Right lobe of liver (tissue), 6 donors: ENCODE data around the gene DHRSX. TPM values are rescaled to one million over a fixed set of nuclear protein-coding genes. Genes with fewer than 3 reads are reported as not detected.

ENCODE experiments used
- ATAC-seq, 4 donors: fragments of 200-7000 bp; cut with Tn5 transposase; one replicate each; pipeline ENCODE4 v1.9.1; 2020; ENCODE audit warnings: mild to moderate bottlenecking in 4 of 4, moderate library complexity in 4 of 4
- DNase-seq, 3 donors: peaks; one replicate each; pipeline ENCODE4 v3.0.0-alpha.2; 2020
- H3K27ac ChIP-seq, 3 donors: fragments of 200-600 bp; one replicate each; pipeline ENCODE4 v1.8.0; 2022
- H3K27me3 ChIP-seq, 2 donors: fragments of 200-600 bp; one replicate each; pipeline ENCODE4 v1.8.0; 2022
- H3K36me3 ChIP-seq, 4 donors: fragments of 200-600 bp; sonication (generic) in 1 of 4; one replicate each; pipeline versions ENCODE4 v1.5.1 to v1.8.0; 2017 to 2022; ENCODE audit warnings: control low read depth in 1 of 4
- H3K4me1 ChIP-seq, 4 donors: fragments of 200-600 bp; sonication (generic) in 1 of 4; one replicate each; pipeline versions ENCODE4 v1.5.1 to v1.8.0; 2017 to 2022; ENCODE audit warnings: control low read depth in 1 of 4
- H3K4me3 ChIP-seq, 3 donors: fragments of 200-600 bp; one replicate each; pipeline ENCODE4 v1.8.0; 2022
- H3K9me3 ChIP-seq, 4 donors: fragments of 200-600 bp; sonication (generic) in 1 of 4; one replicate each; pipeline versions ENCODE4 v1.5.1 to v1.8.0; 2017 to 2022; ENCODE audit warnings: control low read depth in 1 of 4
- CTCF ChIP-seq, 4 donors: fragments of 200-600 bp in 3 of 4; fragments of 450-650 bp in 1 of 4; IDR thresholded peaks; one replicate each; pipeline versions ENCODE4 v1.5.1 to v1.8.0; 2016 to 2022; ENCODE audit warnings: antibody characterized with exemption in 4 of 4, mild to moderate bottlenecking in 2 of 4
- POLR2A ChIP-seq: fragments of 450-650 bp; IDR thresholded peaks from one replicate; pipeline ENCODE4 v1.6.1; 2017; ENCODE audit warnings: antibody characterized with exemption, mild to moderate bottlenecking
- WGBS: methylation state at CpG from one replicate; pipeline ENCODE4 v1.1.6; 2018; ENCODE audit warnings: low coverage, low lambda C conversion rate; ENCODE audit not compliant: insufficient coverage; ENCODE audit errors: missing lambda C conversion rate; 5-methylcytosine and 5-hydroxymethylcytosine counted together
- intact Hi-C, 2 donors: fragments of 100-400 bp; cut with DNase I; formaldehyde crosslinking; loops; one replicate each; pipeline versions ENCODE4 v1.11.2 to v1.14.1; 2022
- total RNA-seq, 6 experiments: library from RNA; depleted of rRNA in 2 of 6; stranded (reverse); fragments of >200 nt in 2 of 6; fragmentation: NEBNext Ultra II Directional in 3 of 6; extraction: Animal tissue kit (Norgen Biotek cat#: 25700) in 3 of 6; gene quantifications; one replicate each; pipeline versions ENCODE4 v1.1.0 to v1.2.4, GENCODE V29; 2016 to 2023
- donor health status: DM: no; HTN: yes; CAD: no.
- donor health status: DM: no; HTN: no; CAD: no.
- donor health status: DM: no; HTN: no; CAD: no.
- donor health status: DM: no; HTN: yes; CAD: no.
- donor health status: DM: no; HTN: yes; CAD: no.

The DHRSX gene
- total RNA-seq, 6 experiments from 2014 or later, result 15.6 to 34.5 (median 29.0) TPM

- WGBS, result 92% methylated on average over 12 of the region's 22 CpGs
- H3K4me3 ChIP-seq, result no peak overlapping the region
- H3K4me1 ChIP-seq, result peaks cover 0 to 12% (median 2%) of the 10 kb centered on the region in 4 donors
- intact Hi-C loops, result no loop called here
- DNase-seq (peak in 1 of 3 donors; percentile 31), ATAC-seq (no peak)
- H3K9me3 ChIP-seq, result no peaks in the 10 kb centered on the region
- TF ChIP-seq POLR2A (no peak), CTCF (IDR thresholded peaks at IDR 0.05) (no peak)
- no peak overlapping the region for H3K27ac ChIP-seq
- H3K36me3 ChIP-seq, result no peaks in the 10 kb centered on the region
- H3K27me3 ChIP-seq, result no peaks in the 10 kb centered on the region
These were observed 31.5 kb downstream of the DHRSX start for GRCh38 chrX:2469196-2469685.

GRCh38 chrX:2468261-2469195 lies 32.2 kb downstream of the DHRSX start:
- WGBS, result 91% methylated on average over 10 of the region's 32 CpGs
- intact Hi-C loops, result no loop called here
- TF ChIP-seq POLR2A (no peak), CTCF (IDR thresholded peaks at IDR 0.05) (no peak)
- Histone ChIP-seq H3K9me3 (no peaks in the 10 kb centered on the region), H3K27me3 (no peaks in the 10 kb centered on the region), H3K36me3 (no peaks in the 10 kb centered on the region), H3K4me1 (peaks cover 0 to 11% (median 2%) of the 10 kb centered on the region in 4 donors), H3K4me3 (no peak overlapping the region), H3K27ac (no peak overlapping the region)
- DNase-seq, result peak in 1 of 3 donors; percentile 31
- ATAC-seq, result no peak

GRCh38 chrX:2466876-2467656 lies 33.7 kb downstream of the DHRSX start:
- peak overlapping the region in 2 of 3 donors; percentile 62 to 63 for H3K27ac ChIP-seq
- TF ChIP-seq CTCF (IDR thresholded peaks at IDR 0.05) (no peak), POLR2A (no peak)
- no peaks in the 10 kb centered on the region for H3K27me3 ChIP-seq
- H3K4me3 ChIP-seq, result no peak overlapping the region
- peaks cover 0 to 3% (median 0%) of the 10 kb centered on the region in 4 donors for H3K4me1 ChIP-seq
- WGBS, result 38% methylated on average over 20 of the region's 20 CpGs
- H3K9me3 ChIP-seq, result no peaks in the 10 kb centered on the region
- DNase-seq (peak in 1 of 3 donors; percentile 41), ATAC-seq (peak; percentile 74 to 87 (median 82))
- intact Hi-C loops, result no loop called here
- no peaks in the 10 kb centered on the region for H3K36me3 ChIP-seq

DNA sequence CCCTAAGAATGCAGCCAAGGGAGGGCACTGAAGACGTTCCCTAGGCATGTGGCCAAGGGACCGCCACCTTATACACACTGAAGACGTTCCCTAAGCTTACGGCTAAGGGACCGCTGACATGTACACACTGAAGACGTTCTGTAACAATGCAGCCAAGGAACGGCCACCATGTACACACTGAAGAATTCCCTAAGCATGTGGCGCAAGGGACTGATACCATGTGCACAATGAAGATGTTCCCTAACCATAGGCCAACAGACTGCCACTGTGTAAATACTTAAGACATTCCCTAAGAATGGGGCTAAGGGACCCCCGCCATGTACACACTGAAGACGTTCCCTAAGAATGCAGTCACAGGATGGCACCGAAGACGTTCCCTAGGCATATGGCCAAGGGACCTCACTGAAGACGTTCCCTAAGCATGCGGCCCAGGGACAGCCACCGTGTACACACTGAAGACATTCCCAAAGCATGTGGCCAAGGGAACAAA lies 36.1 kb downstream of the DHRSX start:
- no peak for ATAC-seq
- DNase-seq, result peak in 1 of 3 donors; percentile 22
- Histone ChIP-seq H3K36me3 (no peaks in the 10 kb centered on the region), H3K27me3 (no peaks in the 10 kb centered on the region), H3K9me3 (no peaks in the 10 kb centered on the region), H3K4me1 (peaks cover 0 to 13% (median 0%) of the 10 kb centered on the region in 4 donors), H3K4me3 (no peak overlapping the region), H3K27ac (no peak overlapping the region)
- no peak for TF ChIP-seq POLR2A
- TF ChIP-seq CTCF (IDR thresholded peaks at IDR 0.05), result no peak
- intact Hi-C loops, result no loop called here
- WGBS, result 79% methylated on average over 5 of the region's 15 CpGs
